Stimulated activated effector memory CD8-positive, alpha-beta T cell treated with anti-CD3 and anti-CD28 coated beads, Interleukin-12 subunit alpha, Interleukin-12 subunit beta, amount 100 ng/mL, for 72 hours (primary cell): ENCODE measurements around the gene ARHGAP10.
A peak's percentile ranks its signal among the peaks of the same experiment; 100 is the strongest.

Experiments
- ATAC-seq: fragments of 150-1000 bp; cut with Tn5 transposase; 2 replicates; pipeline ENCODE4 v1.10.0; 2021
- DNase-seq, 2 donors: peaks; one replicate each; pipeline ENCODE4 v3.0.0; 2021 to 2022; ENCODE audit warnings: low spot score in 2 of 2
- H3K27ac Mint-ChIP-seq: one replicate; pipeline ENCODE4 v1.8.0; 2022; ENCODE audit warnings: mild to moderate bottlenecking, mixed read lengths
- H3K36me3 Mint-ChIP-seq: one replicate; pipeline ENCODE4 v1.8.0; 2022; ENCODE audit warnings: mild to moderate bottlenecking, mixed read lengths
- H3K4me1 Mint-ChIP-seq: one replicate; pipeline ENCODE4 v1.8.0; 2022; ENCODE audit warnings: mixed read lengths
- H3K4me3 Mint-ChIP-seq: one replicate; pipeline ENCODE4 v1.8.0; 2022; ENCODE audit warnings: mild to moderate bottlenecking, mixed read lengths
- H3K9me3 Mint-ChIP-seq: one replicate; pipeline ENCODE4 v1.8.0; 2022; ENCODE audit warnings: mixed read lengths

Gene ARHGAP10

GRCh38 chr4:147731580-147732517, at the start of gene ARHGAP10:
ARHGAP10 (plus strand) TSS chr4:147732088; CDS start chr4:147732302, 214 bp downstream.
- H3K4me1 Mint-ChIP-seq, result peaks cover 41% of the 10 kb centered on the region

DNA sequence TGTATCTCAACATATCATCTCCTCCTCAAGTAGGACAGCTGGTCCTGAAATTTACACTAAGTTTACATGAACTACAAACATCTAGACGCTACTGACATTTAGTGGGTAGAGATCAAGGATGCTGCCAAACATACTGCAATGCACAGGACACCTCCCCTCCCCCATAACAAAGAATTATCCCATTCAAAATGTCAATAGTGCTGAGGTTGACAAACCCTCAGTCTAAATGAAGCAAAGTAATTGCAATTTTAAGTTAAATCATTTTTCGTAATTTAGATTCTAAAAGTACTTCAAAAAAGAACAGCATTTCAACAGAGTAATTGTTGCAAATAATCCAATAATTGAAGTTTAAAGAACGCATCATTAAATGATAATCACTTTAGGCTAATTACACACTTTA, 49.1 kb upstream of the ARHGAP10 start:
- DNase-seq (no peak), ATAC-seq (no peak)
- Mint-ChIP-seq H3K4me3 (peak overlapping the region; percentile 92), H3K9me3 (no peaks in the 10 kb centered on the region), H3K36me3 (peaks cover 10% of the 10 kb centered on the region), H3K4me1 (peaks cover 35% of the 10 kb centered on the region), H3K27ac (peak overlapping the region; percentile 94)

More at GRCh38 chr4:147731580-147732517, at the start of gene ARHGAP10:
- peak within 1 kb of the TSS; percentile 93 for H3K27ac Mint-ChIP-seq
- H3K9me3 Mint-ChIP-seq, result no peaks in the 10 kb centered on the region
- peak; percentile 87 for ATAC-seq
- peak; percentile 54 to 85 for DNase-seq
- H3K4me3 Mint-ChIP-seq, result peak within 1 kb of the TSS; percentile 87
- no peaks in the 10 kb centered on the region for H3K36me3 Mint-ChIP-seq

DNA sequence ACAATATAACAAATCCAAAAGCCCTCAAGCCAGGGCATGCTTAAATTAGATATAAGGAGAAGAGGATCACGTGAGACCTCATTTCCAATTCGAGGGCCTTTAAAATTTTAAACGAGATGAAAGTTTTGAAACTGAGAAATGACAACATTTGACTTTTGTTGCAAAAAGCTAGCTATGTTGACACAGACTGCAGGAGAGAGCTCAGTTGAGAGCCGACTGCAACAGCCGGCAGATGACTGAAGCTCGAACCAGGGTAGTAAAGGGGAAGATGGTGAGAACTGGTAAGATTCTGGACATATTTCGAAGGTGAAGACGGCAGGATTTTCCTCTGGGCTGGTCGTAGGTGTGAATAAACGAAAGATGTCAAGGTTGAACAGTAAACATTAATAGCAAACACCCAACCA, 48.7 kb upstream of the ARHGAP10 start:
- peak in 1 of 2 donors; percentile 54 for DNase-seq
- peaks cover 6% of the 10 kb centered on the region for H3K36me3 Mint-ChIP-seq
- no peaks in the 10 kb centered on the region for H3K9me3 Mint-ChIP-seq
- H3K4me3 Mint-ChIP-seq, result peak overlapping the region; percentile 92
- peak overlapping the region; percentile 94 for H3K27ac Mint-ChIP-seq
- no peak for ATAC-seq
- H3K4me1 Mint-ChIP-seq, result peaks cover 35% of the 10 kb centered on the region

GRCh38 chr4:147683717-147684700, 47.9 kb upstream of the ARHGAP10 start, which contains the start of gene PRMT9:
PRMT9 (minus strand) TSS chr4:147684163; CDS start chr4:147683987, 176 bp downstream.
- ATAC-seq (peak; percentile 99), DNase-seq (peak; percentile 79 to 92)
- peak within 1 kb of the TSS; percentile 92 for H3K4me3 Mint-ChIP-seq
- H3K36me3 Mint-ChIP-seq, result peaks cover 4% of the 10 kb centered on the region
- no peaks in the 10 kb centered on the region for H3K9me3 Mint-ChIP-seq
- peaks cover 38% of the 10 kb centered on the region for H3K4me1 Mint-ChIP-seq
- peak within 1 kb of the TSS; percentile 94 for H3K27ac Mint-ChIP-seq

DNA sequence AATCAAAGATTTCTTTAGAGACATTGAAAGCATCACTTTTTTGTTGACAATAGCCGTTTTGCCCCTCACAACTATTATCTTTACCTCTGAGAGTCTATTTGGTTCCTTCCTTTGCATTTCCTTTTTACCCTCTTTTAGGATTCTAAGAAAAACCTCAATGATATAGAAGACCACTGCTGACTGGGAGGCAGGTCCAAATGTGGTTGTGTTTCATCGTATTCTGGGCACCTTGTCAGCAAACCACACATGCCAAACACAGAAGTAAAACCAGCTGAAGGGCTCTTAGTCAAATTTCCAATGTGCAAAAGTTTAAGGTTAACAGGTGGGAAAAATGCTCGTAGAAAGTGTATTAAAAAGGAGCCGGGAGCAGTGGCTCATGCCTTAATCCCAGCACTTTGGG, 42.8 kb upstream of the ARHGAP10 start:
- no peaks in the 10 kb centered on the region for H3K36me3 Mint-ChIP-seq
- H3K4me1 Mint-ChIP-seq, result peaks cover 24% of the 10 kb centered on the region
- ATAC-seq (peak; percentile 90), DNase-seq (no peak)
- H3K27ac Mint-ChIP-seq, result peak overlapping the region; percentile 90
- H3K4me3 Mint-ChIP-seq, result peak overlapping the region; percentile 50
- no peaks in the 10 kb centered on the region for H3K9me3 Mint-ChIP-seq

DNA sequence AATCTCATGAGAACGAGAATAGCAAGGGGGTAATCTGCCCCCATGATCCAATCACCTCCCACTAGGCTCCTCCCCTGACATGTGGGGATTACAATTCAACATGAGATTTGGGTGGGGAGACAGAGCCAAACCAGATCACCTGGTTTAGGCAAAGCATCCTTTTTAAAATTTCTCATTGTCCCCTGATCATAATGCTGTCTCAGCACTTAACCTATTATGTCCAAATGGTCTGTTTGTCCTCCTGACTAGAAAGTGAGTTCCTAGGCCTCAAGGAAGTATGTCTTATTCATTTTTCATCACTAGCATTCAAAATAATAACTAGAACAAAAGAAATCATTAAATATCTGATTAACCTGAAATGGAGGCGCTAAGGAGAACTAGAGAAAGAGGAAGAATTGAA, 40.1 kb upstream of the ARHGAP10 start:
- H3K4me3 Mint-ChIP-seq, result no peak overlapping the region
- H3K9me3 Mint-ChIP-seq, result no peaks in the 10 kb centered on the region
- H3K4me1 Mint-ChIP-seq, result peaks cover 15% of the 10 kb centered on the region
- no peak overlapping the region for H3K27ac Mint-ChIP-seq
- no peak for ATAC-seq
- H3K36me3 Mint-ChIP-seq, result no peaks in the 10 kb centered on the region
- DNase-seq, result no peak

DNA sequence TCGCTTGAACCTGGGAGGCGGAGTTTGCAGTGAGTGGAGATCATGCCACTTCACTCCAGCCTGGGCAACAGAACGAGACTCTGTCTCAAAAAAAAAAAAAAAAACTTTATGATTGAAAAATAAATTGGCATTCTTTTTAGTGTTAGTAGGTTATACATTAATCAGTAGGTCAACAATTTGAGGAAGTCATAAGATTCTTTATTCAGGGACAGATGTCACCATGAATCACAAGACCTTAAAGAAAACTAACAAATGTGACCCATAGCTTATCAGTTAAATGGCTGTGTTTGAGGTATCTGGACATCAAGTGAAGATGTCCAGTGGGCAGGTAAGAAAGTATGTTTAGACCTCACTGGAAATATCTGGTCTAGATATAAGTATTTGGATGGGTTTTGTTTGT, 38.7 kb upstream of the ARHGAP10 start:
- no peaks in the 10 kb centered on the region for H3K9me3 Mint-ChIP-seq
- H3K4me3 Mint-ChIP-seq, result no peak overlapping the region
- peaks cover 15% of the 10 kb centered on the region for H3K4me1 Mint-ChIP-seq
- DNase-seq (no peak), ATAC-seq (no peak)
- H3K36me3 Mint-ChIP-seq, result no peaks in the 10 kb centered on the region
- H3K27ac Mint-ChIP-seq, result no peak overlapping the region

DNA sequence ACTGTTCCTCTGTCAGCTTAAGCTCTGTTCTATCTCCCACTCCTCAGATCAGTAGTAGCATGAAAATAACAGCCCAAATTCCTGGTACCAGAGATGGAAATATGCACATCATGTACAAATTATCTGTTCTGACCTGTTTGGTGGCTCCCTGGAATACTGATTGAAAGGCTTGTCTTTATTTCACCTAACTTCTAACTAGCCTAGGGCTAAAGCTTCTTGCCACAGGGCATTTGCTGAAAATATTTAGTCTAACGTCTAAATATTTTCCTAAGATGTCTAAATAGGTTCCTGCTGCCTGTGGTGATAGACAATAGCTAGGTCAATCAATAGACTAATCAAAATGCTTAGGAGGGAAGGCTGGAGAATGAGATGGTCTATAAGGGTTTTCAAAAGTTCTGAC, 35.0 kb upstream of the ARHGAP10 start:
- DNase-seq, result no peak
- no peak overlapping the region for H3K27ac Mint-ChIP-seq
- ATAC-seq, result no peak
- no peaks in the 10 kb centered on the region for H3K9me3 Mint-ChIP-seq
- H3K36me3 Mint-ChIP-seq, result no peaks in the 10 kb centered on the region
- no peak overlapping the region for H3K4me3 Mint-ChIP-seq
- no peaks in the 10 kb centered on the region for H3K4me1 Mint-ChIP-seq

GRCh38 chr4:147704846-147705245, 27.0 kb upstream of the ARHGAP10 start:
- DNase-seq, result no peak
- no peak overlapping the region for H3K4me3 Mint-ChIP-seq
- H3K4me1 Mint-ChIP-seq, result peaks cover 8% of the 10 kb centered on the region
- no peaks in the 10 kb centered on the region for H3K9me3 Mint-ChIP-seq
- H3K36me3 Mint-ChIP-seq, result no peaks in the 10 kb centered on the region
- H3K27ac Mint-ChIP-seq, result no peak overlapping the region
- ATAC-seq, result no peak

DNA sequence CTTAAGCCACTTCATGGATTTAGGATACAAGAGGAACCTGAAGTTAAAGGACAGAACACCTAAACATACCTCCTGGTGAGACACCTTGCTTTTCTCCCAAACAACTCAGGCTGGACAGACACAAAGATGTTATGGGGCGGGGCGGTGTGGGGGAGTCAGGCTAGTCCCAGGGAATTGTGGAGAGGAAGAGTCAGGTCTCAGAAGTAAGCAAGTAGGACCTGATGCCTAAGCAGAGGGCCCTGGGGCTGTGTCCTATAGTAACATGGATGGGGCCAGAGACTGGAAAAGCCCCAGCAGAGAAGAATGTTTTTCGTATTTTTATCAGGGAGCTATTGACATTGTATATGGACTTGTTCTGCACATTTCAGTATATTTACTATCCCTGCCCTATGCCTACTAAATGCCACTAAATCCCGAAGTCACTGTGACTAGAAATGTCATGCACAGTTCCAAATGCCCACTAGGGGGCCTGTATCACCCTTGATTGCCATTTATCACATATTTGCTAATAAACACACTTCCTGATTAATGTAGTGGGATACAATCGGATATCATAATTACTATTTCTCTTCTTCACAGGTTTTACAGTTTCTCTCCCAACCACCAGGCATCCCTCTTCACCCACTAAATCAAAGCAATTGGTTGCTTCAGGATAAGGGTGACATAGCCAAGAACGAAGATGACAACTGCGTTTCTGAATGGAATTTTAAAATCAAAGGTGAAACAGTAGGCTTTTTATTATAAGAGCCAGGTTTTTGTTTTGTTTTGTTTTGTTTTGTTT, 23.8 kb upstream of the ARHGAP10 start:
- Mint-ChIP-seq H3K36me3 (no peaks in the 10 kb centered on the region), H3K27ac (no peak overlapping the region), H3K4me1 (peaks cover 8% of the 10 kb centered on the region), H3K4me3 (no peak overlapping the region), H3K9me3 (no peaks in the 10 kb centered on the region)
- peak; percentile 31 to 59 for DNase-seq
- ATAC-seq, result peak; percentile 53

DNA sequence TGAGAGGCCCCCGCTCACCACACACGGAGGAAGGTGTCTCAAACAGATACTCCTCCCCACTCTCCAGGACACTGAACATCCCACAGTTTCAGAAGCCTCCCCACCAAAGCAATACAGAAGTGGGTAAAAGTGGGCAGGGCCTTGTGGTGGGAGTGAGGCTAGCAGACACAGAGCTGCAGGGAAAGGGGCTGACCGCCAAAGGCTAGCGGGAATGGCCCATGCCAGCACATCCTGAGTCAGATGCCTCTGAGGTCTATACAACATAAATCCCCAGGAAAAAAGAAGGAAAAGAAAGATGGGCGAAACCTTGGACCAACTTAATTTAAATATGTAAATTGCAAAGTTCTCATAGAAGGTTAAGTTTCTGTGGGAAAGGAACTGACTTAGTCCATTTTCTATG, 21.9 kb upstream of the ARHGAP10 start:
- no peak overlapping the region for H3K27ac Mint-ChIP-seq
- no peaks in the 10 kb centered on the region for H3K36me3 Mint-ChIP-seq
- peak in 1 of 2 donors; percentile 47 for DNase-seq
- H3K4me1 Mint-ChIP-seq, result peaks cover 8% of the 10 kb centered on the region
- no peak for ATAC-seq
- no peak overlapping the region for H3K4me3 Mint-ChIP-seq
- H3K9me3 Mint-ChIP-seq, result no peaks in the 10 kb centered on the region

- Mint-ChIP-seq H3K27ac (no peak overlapping the region), H3K36me3 (no peaks in the 10 kb centered on the region), H3K4me3 (no peak overlapping the region), H3K9me3 (no peaks in the 10 kb centered on the region), H3K4me1 (peaks cover 11% of the 10 kb centered on the region)
- ATAC-seq, result no peak
- DNase-seq, result no peak
Measured at GRCh38 chr4:147714575-147715401, 17.1 kb upstream of the ARHGAP10 start.

DNA sequence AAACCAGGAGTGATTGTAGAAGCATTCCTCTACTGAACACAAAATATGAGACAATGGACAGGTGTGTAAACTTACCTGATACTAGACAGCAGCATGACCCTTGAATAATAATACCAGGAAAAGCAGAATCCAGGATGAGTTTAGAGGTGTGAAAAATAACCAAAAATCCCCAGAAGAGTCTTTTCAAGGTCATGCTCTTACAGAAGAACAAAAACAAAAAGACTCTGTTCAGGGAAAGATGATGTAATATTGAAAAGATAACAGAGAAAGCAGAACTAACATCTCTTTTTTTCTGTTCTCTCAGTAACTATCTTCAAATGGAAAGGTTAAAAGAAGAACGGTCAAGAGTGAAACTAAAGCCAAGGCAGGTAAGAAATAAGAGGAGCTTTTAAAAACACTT, 14.0 kb upstream of the ARHGAP10 start:
- no peaks in the 10 kb centered on the region for H3K36me3 Mint-ChIP-seq
- ATAC-seq (no peak), DNase-seq (no peak)
- peaks cover 11% of the 10 kb centered on the region for H3K4me1 Mint-ChIP-seq
- no peaks in the 10 kb centered on the region for H3K9me3 Mint-ChIP-seq
- no peak overlapping the region for H3K4me3 Mint-ChIP-seq
- no peak overlapping the region for H3K27ac Mint-ChIP-seq

DNA sequence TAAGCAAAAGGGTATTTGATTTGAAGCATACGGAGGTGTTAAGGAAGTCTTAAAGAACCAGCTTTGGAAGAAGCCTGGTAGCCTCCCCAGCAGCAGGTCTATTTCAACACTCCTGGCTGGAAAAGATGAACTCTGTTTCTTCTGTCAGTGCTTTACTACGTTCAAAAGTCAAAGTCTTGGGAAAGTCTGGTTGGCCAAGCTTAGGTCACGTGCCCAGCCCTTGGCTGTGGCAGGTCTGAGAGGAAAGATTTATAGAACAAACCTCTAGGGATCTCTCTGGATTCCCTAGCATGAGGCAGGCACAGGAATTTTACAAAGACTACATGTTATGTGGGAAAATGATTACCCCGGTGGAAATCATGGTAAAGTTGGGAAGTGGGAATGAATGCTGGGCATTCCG, 8.6 kb upstream of the ARHGAP10 start:
- ATAC-seq, result no peak
- Mint-ChIP-seq H3K9me3 (no peaks in the 10 kb centered on the region), H3K36me3 (no peaks in the 10 kb centered on the region), H3K4me1 (no peaks in the 10 kb centered on the region), H3K4me3 (no peak overlapping the region), H3K27ac (no peak overlapping the region)
- DNase-seq, result no peak
